GM19351 (cell line): ENCODE data around the gene MPP3.
"Not testable (repeated sequence)": the region's sequence is repeated elsewhere in the genome, so short reads cannot be mapped to it uniquely, and the experiment has no call there.

Experiments used
- ATAC-seq: cut with Tn5 transposase; IDR thresholded peaks from one replicate; pipeline ENCODE4 v1.9.1; 2021; ENCODE audit warnings: mild to moderate bottlenecking, moderate library complexity; ENCODE audit not compliant: unreplicated experiment

The MPP3 gene

GRCh38 chr17:43864161-43864984, 31.4 kb upstream of the MPP3 start:
- no peak for ATAC-seq

- no peak for ATAC-seq
These were observed 29.0 kb upstream of the MPP3 start for GRCh38 chr17:43861960-43862359.

- ATAC-seq: no peak
These were observed 28.1 kb upstream of the MPP3 start for GRCh38 chr17:43860927-43861622.

GRCh38 chr17:43860077-43860725, 27.3 kb upstream of the MPP3 start:
- no peak for ATAC-seq

DNA sequence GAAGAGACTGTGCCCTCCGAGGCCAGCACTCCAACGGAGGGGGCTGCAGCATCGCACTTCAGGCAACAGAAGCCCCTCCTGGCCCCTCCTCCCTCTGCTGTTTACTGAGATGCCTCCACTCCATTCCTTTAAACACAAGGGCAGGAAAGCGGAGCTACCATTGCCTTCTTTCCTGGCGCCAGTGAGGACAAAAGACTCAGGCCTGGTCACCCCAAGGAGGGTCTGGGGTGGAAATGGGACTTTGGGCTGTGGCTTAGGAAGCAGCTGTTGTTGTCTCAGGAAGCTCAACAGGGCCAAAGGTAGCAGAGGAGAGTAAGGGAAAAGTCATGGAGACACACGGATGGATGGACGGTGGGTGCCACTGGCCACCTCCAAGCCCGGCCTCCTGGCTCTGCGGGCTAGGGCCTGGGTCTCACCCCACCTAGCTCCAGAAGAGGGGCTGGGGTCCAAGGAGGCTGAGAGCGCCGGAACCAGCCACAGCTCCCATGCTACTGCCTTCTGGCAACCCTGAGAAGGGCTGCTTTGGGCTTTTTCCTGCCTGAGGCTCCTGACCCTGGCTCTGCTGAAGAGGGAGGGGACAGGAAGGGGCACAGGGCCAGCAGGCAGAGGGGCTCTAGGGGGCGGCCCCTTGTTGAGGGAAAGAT, 25.1 kb upstream of the MPP3 start:
- ATAC-seq: no peak

- ATAC-seq: no peak
These were observed 24.2 kb upstream of the MPP3 start for GRCh38 chr17:43857141-43857540.

- no peak for ATAC-seq
These were observed 23.2 kb upstream of the MPP3 start for GRCh38 chr17:43856141-43856540.

DNA sequence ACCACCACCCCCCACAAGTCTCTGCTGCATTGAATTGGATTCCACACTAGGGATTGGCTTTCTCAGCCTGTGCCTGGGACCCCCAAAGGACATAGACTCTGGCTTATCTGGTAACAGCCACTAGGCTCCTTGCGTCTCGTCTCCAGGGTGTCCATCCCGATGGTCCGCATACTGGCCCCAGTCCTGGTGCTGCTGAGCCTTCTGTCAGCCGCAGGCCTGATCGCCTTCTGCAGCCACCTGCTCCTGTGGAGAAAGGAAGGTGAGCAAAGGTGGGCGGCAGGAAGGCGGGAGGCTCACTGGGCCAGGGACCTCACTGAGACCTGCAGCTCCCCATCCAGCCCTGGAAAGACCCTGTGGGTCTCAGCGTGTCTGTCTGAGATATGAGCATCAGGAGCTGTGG, 22.1 kb upstream of the MPP3 start:
- ATAC-seq: no peak

GRCh38 chr17:43854498-43854897, 21.6 kb upstream of the MPP3 start:
- ATAC-seq: no peak

GRCh38 chr17:43853546-43853945, 20.6 kb upstream of the MPP3 start:
- no peak for ATAC-seq

- no peak for ATAC-seq
These were observed 19.6 kb upstream of the MPP3 start for GRCh38 chr17:43852571-43852970.

GRCh38 chr17:43849116-43849515, 16.2 kb upstream of the MPP3 start:
- no peak for ATAC-seq

GRCh38 chr17:43848601-43849000, 15.7 kb upstream of the MPP3 start:
- no peak for ATAC-seq

GRCh38 chr17:43846963-43847371, 14.0 kb upstream of the MPP3 start, which contains the start of gene CD300LG:
Gene CD300LG, plus strand, starts transcription at chr17:43847176. Its CDS starts 41 bp downstream, at chr17:43847217.
- ATAC-seq: no peak

- ATAC-seq: no peak
These were observed 13.3 kb upstream of the MPP3 start for GRCh38 chr17:43846221-43846712.

- no peak for ATAC-seq
These were observed 12.8 kb upstream of the MPP3 start for GRCh38 chr17:43845766-43846165.

DNA sequence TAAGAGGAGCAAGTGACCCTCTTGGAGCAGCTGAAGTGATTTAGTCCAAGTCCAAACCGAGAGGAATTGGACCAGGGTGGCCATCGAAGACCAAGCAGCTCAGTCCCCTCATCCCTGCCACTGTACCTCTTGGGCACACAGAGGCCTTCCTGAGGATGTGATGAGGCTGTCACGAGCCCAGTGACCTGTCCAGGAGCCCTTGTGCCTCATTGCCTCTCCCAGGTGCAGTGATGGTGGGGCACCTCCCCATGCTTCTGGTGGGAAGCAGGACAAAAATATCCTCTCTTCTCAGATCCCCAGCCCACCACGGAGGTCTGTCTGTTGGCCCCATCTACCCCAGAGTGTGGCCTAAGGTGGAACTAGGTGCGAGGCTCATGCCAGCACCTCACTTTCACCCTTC, 11.3 kb upstream of the MPP3 start:
- no peak for ATAC-seq

DNA sequence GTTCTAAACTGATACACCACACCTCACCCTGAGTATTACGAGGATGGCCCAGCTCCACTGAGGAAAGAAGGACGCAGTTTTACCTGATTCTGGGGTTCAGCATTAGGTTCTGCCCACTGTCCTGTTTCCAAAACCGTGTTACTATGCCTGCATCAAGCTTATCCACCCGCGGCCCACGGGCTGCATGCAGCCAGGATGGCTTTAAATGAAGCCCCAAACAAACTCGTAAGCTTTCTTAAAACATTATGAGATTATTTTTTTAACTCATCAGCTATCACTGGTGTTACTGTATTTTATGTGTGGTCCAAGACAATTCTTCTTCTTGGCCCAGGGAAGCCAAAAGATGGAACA, 10.0 kb upstream of the MPP3 start:
- ATAC-seq: no peak

DNA sequence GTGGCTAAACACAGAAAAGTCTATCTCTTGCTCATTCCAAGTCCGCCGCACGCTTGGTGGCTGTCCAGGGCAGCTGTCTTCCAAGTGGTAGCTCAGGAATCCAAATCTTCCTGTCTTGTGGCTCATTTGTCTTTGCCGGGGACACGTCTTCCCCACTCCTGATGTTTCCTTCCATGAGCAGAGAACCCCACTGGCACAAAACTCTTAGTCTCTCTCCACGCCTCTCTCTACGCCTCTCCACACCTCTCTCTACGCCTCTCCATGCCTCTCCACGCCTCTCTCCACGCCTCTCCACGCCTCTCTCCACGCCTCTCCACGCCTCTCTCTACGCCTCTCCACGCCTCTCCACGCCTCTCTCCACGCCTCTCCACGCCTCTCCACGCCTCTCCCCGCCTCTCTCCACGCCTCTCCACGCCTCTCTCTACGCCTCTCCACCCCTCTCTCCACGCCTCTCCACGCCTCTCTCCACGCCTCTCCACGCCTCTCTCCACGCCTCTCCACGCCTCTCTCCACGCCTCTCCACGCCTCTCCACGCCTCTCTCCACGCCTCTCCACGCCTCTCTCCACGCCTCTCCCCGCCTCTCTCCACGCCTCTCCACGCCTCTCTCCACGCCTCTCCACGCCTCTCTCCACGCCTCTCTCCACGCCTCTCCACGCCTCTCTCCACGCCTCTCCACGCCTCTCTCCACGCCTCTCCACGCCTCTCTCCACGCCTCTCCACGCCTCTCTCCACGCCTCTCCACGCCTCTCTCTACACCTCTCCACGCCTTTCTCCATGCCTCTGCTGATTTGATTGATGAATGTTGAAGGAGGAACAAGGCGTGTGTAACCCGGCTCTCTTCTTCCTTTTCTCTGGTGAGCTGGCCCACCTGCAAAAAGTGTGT, 9.4 kb upstream of the MPP3 start:
- not testable (repeated sequence) for ATAC-seq

DNA sequence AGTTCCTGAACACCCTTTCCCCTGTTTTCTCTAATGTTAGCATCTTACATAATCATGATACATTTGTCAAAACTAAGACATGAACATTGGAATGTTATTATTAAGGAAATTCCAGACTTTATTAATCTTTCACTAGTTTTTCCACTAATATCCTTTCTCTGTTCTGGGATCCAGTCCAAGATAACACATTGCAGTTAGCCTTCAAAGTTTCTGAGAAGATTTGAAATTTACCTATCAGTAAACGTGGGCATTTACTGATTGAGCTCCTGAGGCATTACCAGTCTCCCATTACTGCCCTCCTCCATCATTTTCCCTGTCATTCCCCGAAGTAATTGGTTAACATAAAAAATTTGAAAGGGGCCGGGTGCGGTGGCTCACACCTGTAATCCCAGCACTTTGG, 8.3 kb upstream of the MPP3 start:
- ATAC-seq: no peak
